K562 (cell line): ENCODE measurements around the gene BCAS1. TPM values are rescaled to one million over a fixed set of nuclear protein-coding genes. Genes with fewer than 3 reads are reported as not detected.

Experiments
- ARID2 ChIP-seq: fragments of 450-650 bp; IDR thresholded peaks from 2 replicates; pipeline ENCODE4 v1.6.1; 2017; ENCODE audit warnings: antibody characterized with exemption, mild to moderate bottlenecking
- BCOR ChIP-seq: fragments of 450-650 bp; IDR thresholded peaks from 2 replicates; pipeline ENCODE4 v1.6.1; 2016
- CBFA2T3 ChIP-seq: fragments of 450-650 bp; IDR thresholded peaks from 2 replicates; pipeline ENCODE4 v1.6.1; 2017
- CCNT2 ChIP-seq: IDR thresholded peaks from 2 replicates; pipeline ENCODE4 v1.6.1; 2011; ENCODE audit warnings: borderline replicate concordance, low read depth, mild to moderate bottlenecking, moderate library complexity, mixed read lengths, low read length; ENCODE audit not compliant: insufficient read length; ENCODE audit errors: extremely low read depth
- CXXC5 ChIP-seq: fragments of 250-450 bp; sonication (Bioruptor Pico); IDR thresholded peaks from 2 replicates; pipeline ENCODE4 v1.8.0; 2022; ENCODE audit warnings: inconsistent platforms, mild to moderate bottlenecking, moderate library complexity
- ETV5 ChIP-seq: sonication (generic); formaldehyde crosslinking; IDR thresholded peaks from 2 replicates; pipeline ENCODE4 v1.4.0; 2020; ENCODE audit warnings: low read depth, mild to moderate bottlenecking, missing genetic modification reagents
- FIP1L1 ChIP-seq: fragments of 200-400 bp; formaldehyde crosslinking; IDR thresholded peaks from 2 replicates; pipeline ENCODE4 v1.6.1; 2018; ENCODE audit warnings: mild to moderate bottlenecking, low read depth, low read length; ENCODE audit not compliant: poor library complexity, severe bottlenecking
- GATA2 ChIP-seq: sonication (generic); formaldehyde crosslinking; IDR thresholded peaks from 2 replicates; pipeline ENCODE4 v1.4.0; 2020; ENCODE audit warnings: mild to moderate bottlenecking, missing genetic modification reagents
- HIVEP1 ChIP-seq: fragments of 250-450 bp; sonication (Bioruptor Pico); IDR thresholded peaks from 2 replicates; pipeline ENCODE4 v1.4.0; 2020; ENCODE audit warnings: mild to moderate bottlenecking
- MECOM ChIP-seq: fragments of 250-450 bp; sonication (Bioruptor Pico); IDR thresholded peaks from 2 replicates; pipeline ENCODE4 v1.8.0; 2022; ENCODE audit warnings: inconsistent platforms
- NFE2L1 ChIP-seq: fragments of 450-650 bp; IDR thresholded peaks from 2 replicates; pipeline ENCODE4 v1.6.1; 2016; ENCODE audit warnings: missing genetic modification characterization, low read depth, mild to moderate bottlenecking, missing compliant biosample characterization, moderate library complexity, borderline replicate concordance
- NR4A1 ChIP-seq, 2 experiments: fragments of 250-450 bp in 1 of 2; fragments of 450-650 bp in 1 of 2; sonication (Bioruptor Pico) in 1 of 2; IDR thresholded peaks; 2 replicates each; pipeline versions ENCODE4 v1.4.0 to v1.6.1; 2016 to 2020; ENCODE audit warnings: mild to moderate bottlenecking in 2 of 2, missing compliant biosample characterization in 1 of 2, missing genetic modification characterization in 1 of 2, moderate library complexity in 1 of 2
- POLR2AphosphoS2 ChIP-seq: IDR thresholded peaks from 2 replicates; pipeline ENCODE4 v1.6.1; 2012; ENCODE audit warnings: low read length, improper control_type of control experiment
- SAFB2 ChIP-seq: fragments of 200-400 bp; formaldehyde crosslinking; IDR thresholded peaks from 2 replicates; pipeline ENCODE4 v1.6.1; 2018; ENCODE audit warnings: borderline replicate concordance, low read length, low read depth, moderate library complexity; ENCODE audit not compliant: severe bottlenecking
- SAP30 ChIP-seq: fragments of 200-600 bp; sonication (generic); IDR thresholded peaks from 2 replicates; pipeline ENCODE4 v1.6.1; 2012; ENCODE audit warnings: borderline replicate concordance, low read depth, mild to moderate bottlenecking, moderate library complexity, low read length, control low read depth, inconsistent platforms; ENCODE audit not compliant: insufficient read depth, poor library complexity, severe bottlenecking
- SMC3 ChIP-seq: conservative IDR thresholded peaks from 2 replicates; pipeline ENCODE4 v1.6.1; 2011; ENCODE audit warnings: low read depth, low read length, improper control_type of control experiment; ENCODE audit not compliant: insufficient read depth
- SUPT5H ChIP-seq: fragments of 450-650 bp; IDR thresholded peaks from 2 replicates; pipeline ENCODE4 v1.6.1; 2016
- TCF3 ChIP-seq: sonication (generic); formaldehyde crosslinking; IDR thresholded peaks from 2 replicates; pipeline ENCODE4 v1.4.0; 2020; ENCODE audit warnings: mild to moderate bottlenecking, missing genetic modification reagents
- ZNF124 ChIP-seq: sonication (generic); formaldehyde crosslinking; IDR thresholded peaks from 2 replicates; pipeline ENCODE4 v1.8.1; 2022; ENCODE audit warnings: missing genetic modification reagents
- ZNF75A ChIP-seq: fragments of 450-650 bp; formaldehyde crosslinking; IDR thresholded peaks from 2 replicates; pipeline ENCODE4 v1.4.0; 2020; ENCODE audit warnings: mild to moderate bottlenecking
- polyA plus RNA-seq, 8 experiments: library from polyadenylated mRNA; depleted of rRNA in 4 of 8; stranded (reverse) in 5 of 8; unstranded in 3 of 8; fragments of >200 nt; fragmentation: Nextera tagmentation in 2 of 8; fragmentation: Illumina TruSeq in 1 of 8; extraction: Ambion mirVana in 2 of 8; extraction: Trizol in 1 of 8; gene quantifications; 2 replicates each; pipeline versions ENCODE4 v1.2.1 to v1.2.3, GENCODE V29; 2011 to 2014; ENCODE audit warnings: inconsistent platforms in 1 of 8, missing spikeins in 1 of 8
- total RNA-seq, 7 experiments: library from RNA; depleted of rRNA in 6 of 7; stranded (reverse); fragments of >200 nt in 6 of 7; fragmentation: Illumina TruSeq in 2 of 7; extraction: Trizol in 2 of 7; gene quantifications; 2 replicates each; pipeline versions ENCODE4 v1.2.1 to v1.2.3, GENCODE V29; 2011 to 2021; ENCODE audit warnings: low replicate concordance in 1 of 7
- TF ChIP-seq, protein P1 (sequence below): sonication (generic); formaldehyde crosslinking; IDR thresholded peaks from 2 replicates; pipeline ENCODE4 v1.9.0; 2022; ENCODE audit warnings: mild to moderate bottlenecking, missing genetic modification reagents
- TF ChIP-seq, protein P2 (sequence below): fragments of 250-450 bp; sonication (Bioruptor Pico); IDR thresholded peaks from 2 replicates; pipeline ENCODE4 v1.5.0; 2021; ENCODE audit warnings: mild to moderate bottlenecking, borderline replicate concordance
- TF ChIP-seq, protein P3 (sequence below): sonication (generic); formaldehyde crosslinking; IDR thresholded peaks from 2 replicates; pipeline ENCODE4 v1.8.0; 2022; ENCODE audit warnings: mild to moderate bottlenecking, missing genetic modification reagents
- TF ChIP-seq, protein P4 (sequence below): fragments of 450-650 bp; IDR thresholded peaks from one replicate; pipeline ENCODE4 v1.6.1; 2018; ENCODE audit warnings: mild to moderate bottlenecking, moderate library complexity; ENCODE audit not compliant: partially characterized antibody

The BCAS1 gene
- total and polyA plus RNA-seq, 9 of the 15 experiments (the other 6 are each of a cell fraction or from before 2014, with no cell fraction given), result 0.18 to 2.3 (median 0.93) TPM

DNA sequence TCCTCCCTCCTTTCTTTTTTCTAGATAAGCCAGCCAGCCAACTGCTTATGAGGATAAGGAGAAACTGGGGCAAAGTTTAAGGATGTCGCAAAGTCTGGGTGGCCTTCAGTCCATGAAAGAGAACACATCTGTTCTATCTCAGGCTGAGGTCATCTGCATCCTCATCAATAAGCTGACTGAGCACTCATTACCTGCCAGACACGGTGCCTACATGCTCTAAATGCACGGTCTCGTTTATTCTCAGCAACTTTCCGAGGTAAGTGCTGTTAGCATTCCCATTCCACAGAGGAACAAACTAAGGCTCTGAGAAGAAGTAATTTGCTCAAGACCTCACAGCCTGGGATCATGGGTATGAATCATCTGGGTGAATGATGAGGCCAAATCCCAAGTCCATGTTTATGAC lies 133.1 kb downstream of the BCAS1 start (continued):
- TF ChIP-seq, protein P1, sequence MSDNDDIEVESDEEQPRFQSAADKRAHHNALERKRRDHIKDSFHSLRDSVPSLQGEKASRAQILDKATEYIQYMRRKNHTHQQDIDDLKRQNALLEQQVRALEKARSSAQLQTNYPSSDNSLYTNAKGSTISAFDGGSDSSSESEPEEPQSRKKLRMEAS (CRISPR knock-in tag), result no peak
- TF ChIP-seq TCF3 (CRISPR knock-in tag) (peak; percentile 75), BCOR (peak; percentile 96), HIVEP1 (CRISPR knock-in tag) (no peak), CXXC5 (CRISPR knock-in tag) (no peak), CCNT2 (no peak), MECOM (CRISPR knock-in tag) (no peak), ETV5 (CRISPR knock-in tag) (no peak), CBFA2T3 (peak; percentile 82), SAP30 (no peak), ZNF124 (CRISPR knock-in tag) (no peak), FIP1L1 (no peak), ZNF75A (CRISPR knock-in tag) (no peak), SUPT5H (no peak), GATA2 (CRISPR knock-in tag) (peak; percentile 32; the same call in 1 of the 2 replicates), SAFB2 (no peak), POLR2AphosphoS2 (no peak), ARID2 (no peak), SMC3 (no peak), NFE2L1 (no peak), NR4A1 (CRISPR knock-in tag; IDR thresholded peaks at IDR 0.05) (no peak), NR4A1 (tag; IDR thresholded peaks at IDR 0.05) (no peak)
- TF ChIP-seq, protein P2, sequence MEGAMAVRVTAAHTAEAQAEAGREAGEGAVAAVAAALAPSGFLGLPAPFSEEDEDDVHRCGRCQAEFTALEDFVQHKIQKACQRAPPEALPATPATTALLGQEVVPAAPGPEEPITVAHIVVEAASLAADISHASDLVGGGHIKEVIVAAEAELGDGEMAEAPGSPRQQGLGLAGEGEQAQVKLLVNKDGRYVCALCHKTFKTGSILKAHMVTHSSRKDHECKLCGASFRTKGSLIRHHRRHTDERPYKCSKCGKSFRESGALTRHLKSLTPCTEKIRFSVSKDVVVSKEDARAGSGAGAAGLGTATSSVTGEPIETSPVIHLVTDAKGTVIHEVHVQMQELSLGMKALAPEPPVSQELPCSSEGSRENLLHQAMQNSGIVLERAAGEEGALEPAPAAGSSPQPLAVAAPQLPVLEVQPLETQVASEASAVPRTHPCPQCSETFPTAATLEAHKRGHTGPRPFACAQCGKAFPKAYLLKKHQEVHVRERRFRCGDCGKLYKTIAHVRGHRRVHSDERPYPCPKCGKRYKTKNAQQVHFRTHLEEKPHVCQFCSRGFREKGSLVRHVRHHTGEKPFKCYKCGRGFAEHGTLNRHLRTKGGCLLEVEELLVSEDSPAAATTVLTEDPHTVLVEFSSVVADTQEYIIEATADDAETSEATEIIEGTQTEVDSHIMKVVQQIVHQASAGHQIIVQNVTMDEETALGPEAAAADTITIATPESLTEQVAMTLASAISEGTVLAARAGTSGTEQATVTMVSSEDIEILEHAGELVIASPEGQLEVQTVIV (CRISPR knock-in tag), result no peak
- TF ChIP-seq, protein P3, sequence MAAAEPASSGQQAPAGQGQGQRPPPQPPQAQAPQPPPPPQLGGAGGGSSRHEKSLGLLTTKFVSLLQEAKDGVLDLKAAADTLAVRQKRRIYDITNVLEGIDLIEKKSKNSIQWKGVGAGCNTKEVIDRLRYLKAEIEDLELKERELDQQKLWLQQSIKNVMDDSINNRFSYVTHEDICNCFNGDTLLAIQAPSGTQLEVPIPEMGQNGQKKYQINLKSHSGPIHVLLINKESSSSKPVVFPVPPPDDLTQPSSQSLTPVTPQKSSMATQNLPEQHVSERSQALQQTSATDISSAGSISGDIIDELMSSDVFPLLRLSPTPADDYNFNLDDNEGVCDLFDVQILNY (CRISPR knock-in tag), result no peak
- TF ChIP-seq, protein P4, sequence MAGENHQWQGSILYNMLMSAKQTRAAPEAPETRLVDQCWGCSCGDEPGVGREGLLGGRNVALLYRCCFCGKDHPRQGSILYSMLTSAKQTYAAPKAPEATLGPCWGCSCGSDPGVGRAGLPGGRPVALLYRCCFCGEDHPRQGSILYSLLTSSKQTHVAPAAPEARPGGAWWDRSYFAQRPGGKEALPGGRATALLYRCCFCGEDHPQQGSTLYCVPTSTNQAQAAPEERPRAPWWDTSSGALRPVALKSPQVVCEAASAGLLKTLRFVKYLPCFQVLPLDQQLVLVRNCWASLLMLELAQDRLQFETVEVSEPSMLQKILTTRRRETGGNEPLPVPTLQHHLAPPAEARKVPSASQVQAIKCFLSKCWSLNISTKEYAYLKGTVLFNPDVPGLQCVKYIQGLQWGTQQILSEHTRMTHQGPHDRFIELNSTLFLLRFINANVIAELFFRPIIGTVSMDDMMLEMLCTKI, result no peak
